ENCODE data around the gene TMEM179. TPM values are rescaled to one million over a fixed set of nuclear protein-coding genes. Genes with fewer than 3 reads are reported as not detected.

Gene TMEM179
- total and polyA plus RNA-seq, 2 of the 13 experiments (the other 11 are each of a cell fraction or from before 2014, with no cell fraction given): not detected

DNA sequence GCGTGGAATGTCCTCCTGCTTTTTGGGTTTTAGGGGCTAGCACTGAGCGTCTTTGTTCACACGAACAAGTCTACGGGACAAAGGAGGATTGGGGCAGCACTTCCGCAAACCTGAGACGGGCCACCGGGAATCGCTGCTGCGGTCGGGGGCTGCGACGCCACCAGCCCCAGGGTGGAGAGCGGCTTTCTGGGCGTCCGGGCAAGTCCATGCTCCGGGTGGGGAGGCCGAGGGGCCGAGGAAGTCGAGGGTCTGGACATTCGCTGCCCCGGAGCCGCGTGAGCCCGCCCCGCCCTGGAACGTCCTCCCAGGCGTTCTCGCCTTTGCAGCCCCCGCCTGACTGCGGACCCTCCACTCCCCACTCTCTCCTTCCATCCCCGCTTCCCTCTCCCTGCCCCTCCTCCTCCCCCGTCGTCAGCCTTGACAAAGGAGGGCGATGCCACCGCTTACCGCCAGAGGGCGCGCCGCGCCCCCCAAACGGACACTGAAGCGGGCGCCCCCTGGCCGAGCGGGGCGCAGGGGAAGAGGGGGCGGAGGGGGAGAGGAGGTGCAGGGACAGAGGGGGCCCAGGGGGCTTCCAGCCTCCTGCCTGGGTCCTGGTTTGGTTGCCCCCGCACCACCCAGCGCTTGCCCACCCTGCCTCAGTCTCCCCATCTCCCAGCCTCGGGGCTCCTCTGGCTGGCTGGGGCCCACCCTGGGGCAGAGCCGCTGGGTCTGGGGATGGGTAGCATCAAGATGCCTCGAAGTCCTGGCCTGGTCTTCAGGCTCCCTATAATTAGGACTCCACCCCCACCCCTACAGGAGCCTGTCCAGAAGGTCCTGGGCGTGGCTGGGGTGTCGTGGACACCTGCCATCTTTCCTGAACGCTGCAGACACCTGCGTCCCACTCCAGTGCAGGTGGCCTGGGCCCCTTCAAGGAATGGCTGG, 45.7 kb upstream of the TMEM179 start (continued):
- TF ChIP-seq, protein P1, sequence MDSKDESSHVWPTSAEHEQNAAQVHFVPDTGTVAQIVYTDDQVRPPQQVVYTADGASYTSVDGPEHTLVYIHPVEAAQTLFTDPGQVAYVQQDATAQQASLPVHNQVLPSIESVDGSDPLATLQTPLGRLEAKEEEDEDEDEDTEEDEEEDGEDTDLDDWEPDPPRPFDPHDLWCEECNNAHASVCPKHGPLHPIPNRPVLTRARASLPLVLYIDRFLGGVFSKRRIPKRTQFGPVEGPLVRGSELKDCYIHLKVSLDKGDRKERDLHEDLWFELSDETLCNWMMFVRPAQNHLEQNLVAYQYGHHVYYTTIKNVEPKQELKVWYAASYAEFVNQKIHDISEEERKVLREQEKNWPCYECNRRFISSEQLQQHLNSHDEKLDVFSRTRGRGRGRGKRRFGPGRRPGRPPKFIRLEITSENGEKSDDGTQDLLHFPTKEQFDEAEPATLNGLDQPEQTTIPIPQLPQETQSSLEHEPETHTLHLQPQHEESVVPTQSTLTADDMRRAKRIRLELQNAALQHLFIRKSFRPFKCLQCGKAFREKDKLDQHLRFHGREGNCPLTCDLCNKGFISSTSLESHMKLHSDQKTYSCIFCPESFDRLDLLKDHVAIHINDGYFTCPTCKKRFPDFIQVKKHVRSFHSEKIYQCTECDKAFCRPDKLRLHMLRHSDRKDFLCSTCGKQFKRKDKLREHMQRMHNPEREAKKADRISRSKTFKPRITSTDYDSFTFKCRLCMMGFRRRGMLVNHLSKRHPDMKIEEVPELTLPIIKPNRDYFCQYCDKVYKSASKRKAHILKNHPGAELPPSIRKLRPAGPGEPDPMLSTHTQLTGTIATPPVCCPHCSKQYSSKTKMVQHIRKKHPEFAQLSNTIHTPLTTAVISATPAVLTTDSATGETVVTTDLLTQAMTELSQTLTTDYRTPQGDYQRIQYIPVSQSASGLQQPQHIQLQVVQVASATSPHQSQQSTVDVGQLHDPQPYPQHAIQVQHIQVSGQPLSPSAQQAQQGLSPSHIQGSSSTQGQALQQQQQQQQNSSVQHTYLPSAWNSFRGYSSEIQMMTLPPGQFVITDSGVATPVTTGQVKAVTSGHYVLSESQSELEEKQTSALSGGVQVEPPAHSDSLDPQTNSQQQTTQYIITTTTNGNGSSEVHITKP (CRISPR knock-in tag; IDR thresholded peaks at IDR 0.05; ENCODE audit: low read depth): peak; percentile 52; the same call in 1 of the 2 replicates
- no peak for TF ChIP-seq CBX2 (IDR thresholded peaks at IDR 0.05; ENCODE audit: low read depth, low read length)
- 0 out of 2 replicates have a peak, but pooled peaks have one; percentile 55 for TF ChIP-seq CBX2 (CRISPR knock-in tag; IDR thresholded peaks at IDR 0.05; ENCODE audit: low read depth)
- peak; percentile 32; the same call in 1 of the 2 replicates for TF ChIP-seq ZFX (CRISPR knock-in tag; IDR thresholded peaks at IDR 0.05; ENCODE audit: low read depth)
- TF ChIP-seq SP1 (IDR thresholded peaks at IDR 0.05): no peak
- TF ChIP-seq SP1 (CRISPR knock-in tag; IDR thresholded peaks at IDR 0.05): peak; percentile 16; the same call in 1 of the 2 replicates
- no peak for TF ChIP-seq NONO (IDR thresholded peaks at IDR 0.05)
- TF ChIP-seq NONO (CRISPR knock-in tag; conservative IDR thresholded peaks at IDR 0.05): peak; percentile 76
- TF ChIP-seq TRAFD1 (CRISPR knock-in tag; IDR thresholded peaks at IDR 0.05; ENCODE audit: borderline replicate concordance): no peak
- TF ChIP-seq, protein P2, sequence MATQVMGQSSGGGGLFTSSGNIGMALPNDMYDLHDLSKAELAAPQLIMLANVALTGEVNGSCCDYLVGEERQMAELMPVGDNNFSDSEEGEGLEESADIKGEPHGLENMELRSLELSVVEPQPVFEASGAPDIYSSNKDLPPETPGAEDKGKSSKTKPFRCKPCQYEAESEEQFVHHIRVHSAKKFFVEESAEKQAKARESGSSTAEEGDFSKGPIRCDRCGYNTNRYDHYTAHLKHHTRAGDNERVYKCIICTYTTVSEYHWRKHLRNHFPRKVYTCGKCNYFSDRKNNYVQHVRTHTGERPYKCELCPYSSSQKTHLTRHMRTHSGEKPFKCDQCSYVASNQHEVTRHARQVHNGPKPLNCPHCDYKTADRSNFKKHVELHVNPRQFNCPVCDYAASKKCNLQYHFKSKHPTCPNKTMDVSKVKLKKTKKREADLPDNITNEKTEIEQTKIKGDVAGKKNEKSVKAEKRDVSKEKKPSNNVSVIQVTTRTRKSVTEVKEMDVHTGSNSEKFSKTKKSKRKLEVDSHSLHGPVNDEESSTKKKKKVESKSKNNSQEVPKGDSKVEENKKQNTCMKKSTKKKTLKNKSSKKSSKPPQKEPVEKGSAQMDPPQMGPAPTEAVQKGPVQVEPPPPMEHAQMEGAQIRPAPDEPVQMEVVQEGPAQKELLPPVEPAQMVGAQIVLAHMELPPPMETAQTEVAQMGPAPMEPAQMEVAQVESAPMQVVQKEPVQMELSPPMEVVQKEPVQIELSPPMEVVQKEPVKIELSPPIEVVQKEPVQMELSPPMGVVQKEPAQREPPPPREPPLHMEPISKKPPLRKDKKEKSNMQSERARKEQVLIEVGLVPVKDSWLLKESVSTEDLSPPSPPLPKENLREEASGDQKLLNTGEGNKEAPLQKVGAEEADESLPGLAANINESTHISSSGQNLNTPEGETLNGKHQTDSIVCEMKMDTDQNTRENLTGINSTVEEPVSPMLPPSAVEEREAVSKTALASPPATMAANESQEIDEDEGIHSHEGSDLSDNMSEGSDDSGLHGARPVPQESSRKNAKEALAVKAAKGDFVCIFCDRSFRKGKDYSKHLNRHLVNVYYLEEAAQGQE (IDR thresholded peaks at IDR 0.05; ENCODE audit: borderline replicate concordance in 1 of 2, low read depth in 1 of 2, low read length in 2 of 2): no peak
- TF ChIP-seq HNRNPLL (IDR thresholded peaks at IDR 0.05; ENCODE audit: low read depth, low read length, poor library complexity, severe bottlenecking): peak; percentile 40
- no peak for TF ChIP-seq ZNF569 (CRISPR knock-in tag; IDR thresholded peaks at IDR 0.05; ENCODE audit: borderline replicate concordance)
- TF ChIP-seq, protein P3, sequence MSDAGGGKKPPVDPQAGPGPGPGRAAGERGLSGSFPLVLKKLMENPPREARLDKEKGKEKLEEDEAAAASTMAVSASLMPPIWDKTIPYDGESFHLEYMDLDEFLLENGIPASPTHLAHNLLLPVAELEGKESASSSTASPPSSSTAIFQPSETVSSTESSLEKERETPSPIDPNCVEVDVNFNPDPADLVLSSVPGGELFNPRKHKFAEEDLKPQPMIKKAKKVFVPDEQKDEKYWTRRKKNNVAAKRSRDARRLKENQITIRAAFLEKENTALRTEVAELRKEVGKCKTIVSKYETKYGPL (CRISPR knock-in tag; IDR thresholded peaks at IDR 0.05): no peak
- 0 out of 2 replicates have a peak, but pooled peaks have one; percentile 51 for TF ChIP-seq ZNF780A (CRISPR knock-in tag; IDR thresholded peaks at IDR 0.05)
- peak; percentile 79; the same call in 1 of the 2 replicates for TF ChIP-seq KDM3A (CRISPR knock-in tag; IDR thresholded peaks at IDR 0.05; ENCODE audit: low read depth)
- 0 out of 2 replicates have a peak, but pooled peaks have one; percentile 41 for TF ChIP-seq RXRA (CRISPR knock-in tag; IDR thresholded peaks at IDR 0.05)
- peak; percentile 96 for TF ChIP-seq HNRNPK (IDR thresholded peaks at IDR 0.05; ENCODE audit: low read depth, low read length, poor library complexity, severe bottlenecking)
- TF ChIP-seq RBFOX2 (IDR thresholded peaks at IDR 0.05; ENCODE audit: low read depth, low read length): no peak
- 0 out of 2 replicates have a peak, but pooled peaks have one; percentile 15 for TF ChIP-seq CEBPG (CRISPR knock-in tag; IDR thresholded peaks at IDR 0.05)

All from HepG2 (cell line).